Measurements from ENCODE around the gene MCRS1.

GRCh38 chr12:49535921-49536525 is 31.9 kb downstream of the MCRS1 start:
- TF ChIP-seq CTCF (IDR thresholded peaks at IDR 0.05): no peak
- no peak for TF ChIP-seq POLR2A (IDR thresholded peaks at IDR 0.05)
